AG04450 (cell line): Measurements from ENCODE around the gene CDH6. TPM values are rescaled to one million over a fixed set of nuclear protein-coding genes. Genes with fewer than 3 reads are reported as not detected.

ENCODE experiments used
- CTCF ChIA-PET: fragments of 300-600, 350-600 bp; formaldehyde crosslinking; extraction: SDS; loops from one replicate; lab custom pipeline; 2022; ENCODE audit warnings: antibody characterized with exemption, inconsistent platforms; lab: Charles Lee
- POLR2A ChIA-PET: fragments of 350-600 bp; formaldehyde crosslinking; extraction: SDS; loops from one replicate; lab custom pipeline; 2021; ENCODE audit warnings: antibody characterized with exemption, inconsistent platforms; lab: Yijun Ruan, JAX
- DNase-seq: peaks from one replicate; pipeline ENCODE4 v3.0.0-alpha.2; 2011; ENCODE audit warnings: low read depth, low spot score
- H3K27ac ChIP-seq: one replicate; pipeline ENCODE4 v1.5.1; 2012; ENCODE audit warnings: low read depth, low read length, control low read depth
- H3K27me3 ChIP-seq: one replicate; pipeline ENCODE4 v1.6.0; 2012; ENCODE audit warnings: low read length; ENCODE audit not compliant: control insufficient read depth, insufficient read depth
- H3K4me3 ChIP-seq: 2 replicates; pipeline ENCODE4 v1.5.1; 2011; ENCODE audit warnings: mild to moderate bottlenecking, low read depth, low read length, control low read depth
- H3K9me3 ChIP-seq: 2 replicates; pipeline ENCODE4 v1.5.1; 2012; ENCODE audit warnings: low read length; ENCODE audit not compliant: control insufficient read depth, insufficient read depth
- polyA plus RNA-seq: library from polyadenylated mRNA; depleted of rRNA; stranded (reverse); fragments of >200 nt; gene quantifications from 2 replicates; pipeline ENCODE4 v1.2.3, GENCODE V29; 2011
- TF ChIP-seq, protein P1 (sequence below): IDR thresholded peaks from 2 replicates; pipeline ENCODE4 v1.5.1; 2011; ENCODE audit warnings: low read depth, low read length, control low read depth, inconsistent platforms

Gene CDH6
- polyA plus RNA-seq, 1 experiment, result 45.7 TPM

- DNase-seq, result no peak
- Histone ChIP-seq H3K4me3 (no peak overlapping the region), H3K27ac (no peak overlapping the region), H3K27me3 (no peaks in the 10 kb centered on the region), H3K9me3 (no peaks in the 10 kb centered on the region)
- TF ChIP-seq, protein P1, sequence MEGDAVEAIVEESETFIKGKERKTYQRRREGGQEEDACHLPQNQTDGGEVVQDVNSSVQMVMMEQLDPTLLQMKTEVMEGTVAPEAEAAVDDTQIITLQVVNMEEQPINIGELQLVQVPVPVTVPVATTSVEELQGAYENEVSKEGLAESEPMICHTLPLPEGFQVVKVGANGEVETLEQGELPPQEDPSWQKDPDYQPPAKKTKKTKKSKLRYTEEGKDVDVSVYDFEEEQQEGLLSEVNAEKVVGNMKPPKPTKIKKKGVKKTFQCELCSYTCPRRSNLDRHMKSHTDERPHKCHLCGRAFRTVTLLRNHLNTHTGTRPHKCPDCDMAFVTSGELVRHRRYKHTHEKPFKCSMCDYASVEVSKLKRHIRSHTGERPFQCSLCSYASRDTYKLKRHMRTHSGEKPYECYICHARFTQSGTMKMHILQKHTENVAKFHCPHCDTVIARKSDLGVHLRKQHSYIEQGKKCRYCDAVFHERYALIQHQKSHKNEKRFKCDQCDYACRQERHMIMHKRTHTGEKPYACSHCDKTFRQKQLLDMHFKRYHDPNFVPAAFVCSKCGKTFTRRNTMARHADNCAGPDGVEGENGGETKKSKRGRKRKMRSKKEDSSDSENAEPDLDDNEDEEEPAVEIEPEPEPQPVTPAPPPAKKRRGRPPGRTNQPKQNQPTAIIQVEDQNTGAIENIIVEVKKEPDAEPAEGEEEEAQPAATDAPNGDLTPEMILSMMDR, result no peak
- ChIA-PET CTCF (interaction anchor here (0.8 to 1.2 kb wide), 2 partner anchors 13 to 25 kb away, joined by 3 to 5 read pairs; no protein-coding TSS in a partner anchor), POLR2A (no interaction called here)
Measured at GRCh38 chr5:31208043-31208442, 14.6 kb downstream of the CDH6 start.

DNA sequence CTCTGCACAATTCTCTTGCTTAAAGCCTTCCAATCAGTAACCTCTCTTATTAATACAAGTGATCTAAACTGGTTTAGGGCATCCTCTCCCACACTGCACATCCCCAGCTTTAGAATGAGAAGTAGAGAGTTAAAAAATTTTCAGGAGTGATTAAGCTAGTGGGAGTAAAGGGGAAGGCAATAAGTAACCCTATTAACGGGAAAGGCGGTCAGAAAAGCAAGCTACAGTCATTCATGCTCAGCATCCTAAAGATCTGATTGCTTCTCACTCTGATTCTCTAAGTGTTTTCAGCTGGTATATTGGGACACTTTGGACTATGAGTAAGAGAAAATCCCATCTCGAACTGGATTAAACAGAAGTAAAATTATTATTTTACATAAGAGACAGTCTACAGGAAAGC is 15.8 kb downstream of the CDH6 start:
- Histone ChIP-seq H3K4me3 (no peak overlapping the region), H3K27me3 (no peaks in the 10 kb centered on the region), H3K27ac (no peak overlapping the region), H3K9me3 (no peaks in the 10 kb centered on the region)
- DNase-seq, result no peak
- ChIA-PET CTCF (no interaction called here), POLR2A (no interaction called here)
- TF ChIP-seq, protein P1, result no peak

- ChIA-PET CTCF (interaction anchor here (0.7 to 1.8 kb wide), 2 partner anchors 17 to 21 kb away, joined by 4 to 11 read pairs; no protein-coding TSS in a partner anchor), POLR2A (no interaction called here)
- Histone ChIP-seq H3K9me3 (no peaks in the 10 kb centered on the region), H3K4me3 (no peak overlapping the region), H3K27me3 (no peaks in the 10 kb centered on the region), H3K27ac (no peak overlapping the region)
- TF ChIP-seq, protein P1, result no peak
- no peak for DNase-seq
Measured at GRCh38 chr5:31211098-31211497, 17.6 kb downstream of the CDH6 start.

DNA sequence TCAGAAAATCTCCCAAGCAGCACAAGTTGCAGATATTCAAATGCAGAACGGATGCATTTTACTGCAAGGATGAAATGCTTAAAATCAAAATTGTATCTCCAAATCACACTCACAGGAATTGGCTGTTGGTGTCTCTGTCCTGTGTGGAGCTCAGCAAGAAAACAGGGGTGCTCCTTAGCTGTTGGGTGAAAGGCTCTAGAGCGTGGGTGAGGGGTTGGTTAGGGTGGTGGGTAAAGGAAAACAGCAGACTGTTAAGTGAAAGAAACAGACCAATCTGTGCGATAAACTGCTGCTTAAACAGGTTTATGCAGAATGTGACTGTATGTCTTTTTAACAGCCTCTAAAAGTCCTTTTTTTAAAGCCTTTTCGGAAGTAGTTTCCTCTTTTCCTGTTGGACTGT is 19.8 kb downstream of the CDH6 start:
- Histone ChIP-seq H3K27ac (no peak overlapping the region), H3K4me3 (no peak overlapping the region), H3K9me3 (no peaks in the 10 kb centered on the region), H3K27me3 (no peaks in the 10 kb centered on the region)
- ChIA-PET POLR2A (no interaction called here), CTCF (interaction anchor here (1.1 to 1.4 kb wide), 3 partner anchors 11 to 27 kb away, joined by 3 to 5 read pairs (median 3); no protein-coding TSS in a partner anchor)
- DNase-seq, result no peak
- TF ChIP-seq, protein P1, result no peak

DNA sequence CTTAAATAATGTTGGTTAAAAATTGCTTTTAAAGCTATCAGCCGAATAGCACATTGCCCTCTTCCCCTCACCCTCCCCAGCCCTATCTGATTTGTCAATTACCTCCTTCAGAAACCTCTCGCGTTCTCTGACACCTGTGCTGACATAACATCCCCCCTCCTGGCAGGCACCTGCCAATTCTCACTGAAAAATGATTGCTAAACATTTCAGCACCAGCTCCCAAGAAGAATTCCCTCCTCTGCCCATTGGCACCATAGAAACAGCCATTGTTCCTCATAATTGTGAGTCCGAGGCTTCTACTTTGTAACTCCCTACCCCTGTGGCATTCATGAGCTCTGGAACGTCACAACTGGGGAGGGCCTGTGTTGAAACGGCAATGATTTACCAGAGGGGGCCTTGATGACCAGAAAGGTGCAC is 20.2 kb downstream of the CDH6 start:
- no peak overlapping the region for H3K4me3 ChIP-seq
- ChIA-PET CTCF (interaction anchor here (1.1 to 2.4 kb wide), 5 partner anchors 10 to 27 kb away, joined by 3 to 14 read pairs (median 4); no protein-coding TSS in a partner anchor), POLR2A (no interaction called here)
- TF ChIP-seq, protein P1, result no peak
- no peaks in the 10 kb centered on the region for H3K9me3 ChIP-seq
- DNase-seq, result no peak
- no peak overlapping the region for H3K27ac ChIP-seq
- no peaks in the 10 kb centered on the region for H3K27me3 ChIP-seq
